Stomach (tissue), 4 donors: Measurements from ENCODE around the gene RBBP8NL.

Experiments
- POLR2A ChIP-seq, 4 donors: fragments of 450-650 bp; IDR thresholded peaks; one replicate each; pipeline ENCODE4 v1.6.1; 2016; ENCODE audit warnings: antibody characterized with exemption in 4 of 4, control low read depth in 2 of 4, mild to moderate bottlenecking in 1 of 4, moderate library complexity in 1 of 4
- POLR2AphosphoS5 ChIP-seq, 3 donors: sonication (generic); formaldehyde crosslinking; IDR thresholded peaks; one replicate each; pipeline ENCODE4 v1.6.1; 2016; ENCODE audit warnings: antibody characterized with exemption in 3 of 3
- TF ChIP-seq, protein P1 (sequence below), 7 experiments: fragments of 450-650 bp in 4 of 7; fragments of 200-600 bp in 3 of 7; sonication (generic) in 3 of 7; IDR thresholded peaks; one replicate each; pipeline ENCODE4 v1.5.1; 2016 to 2019; ENCODE audit warnings: antibody characterized with exemption in 7 of 7, control low read depth in 2 of 7, mild to moderate bottlenecking in 1 of 7

DNA sequence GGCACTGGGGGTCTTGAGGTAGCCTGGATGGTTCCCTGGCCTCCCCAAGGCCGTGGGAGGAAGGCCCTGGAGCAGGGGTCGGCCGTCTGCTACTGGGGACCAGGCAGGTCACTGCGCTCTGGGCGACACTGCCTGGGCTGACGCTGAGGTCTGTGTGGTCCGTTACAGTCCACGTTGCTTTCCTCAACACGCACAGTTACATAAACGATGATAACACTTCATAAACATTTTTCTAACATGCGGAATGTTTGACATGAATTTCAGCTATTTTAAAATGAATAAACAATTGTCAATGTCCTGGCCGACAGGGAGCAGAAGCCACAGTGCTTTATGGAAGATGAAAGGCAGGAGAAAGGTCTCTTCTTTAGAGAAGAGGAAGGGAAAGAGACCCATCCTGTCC lies 10.2 kb upstream of the RBBP8NL start:
- no peak for TF ChIP-seq POLR2AphosphoS5 (IDR thresholded peaks at IDR 0.05)
- TF ChIP-seq, protein P1, sequence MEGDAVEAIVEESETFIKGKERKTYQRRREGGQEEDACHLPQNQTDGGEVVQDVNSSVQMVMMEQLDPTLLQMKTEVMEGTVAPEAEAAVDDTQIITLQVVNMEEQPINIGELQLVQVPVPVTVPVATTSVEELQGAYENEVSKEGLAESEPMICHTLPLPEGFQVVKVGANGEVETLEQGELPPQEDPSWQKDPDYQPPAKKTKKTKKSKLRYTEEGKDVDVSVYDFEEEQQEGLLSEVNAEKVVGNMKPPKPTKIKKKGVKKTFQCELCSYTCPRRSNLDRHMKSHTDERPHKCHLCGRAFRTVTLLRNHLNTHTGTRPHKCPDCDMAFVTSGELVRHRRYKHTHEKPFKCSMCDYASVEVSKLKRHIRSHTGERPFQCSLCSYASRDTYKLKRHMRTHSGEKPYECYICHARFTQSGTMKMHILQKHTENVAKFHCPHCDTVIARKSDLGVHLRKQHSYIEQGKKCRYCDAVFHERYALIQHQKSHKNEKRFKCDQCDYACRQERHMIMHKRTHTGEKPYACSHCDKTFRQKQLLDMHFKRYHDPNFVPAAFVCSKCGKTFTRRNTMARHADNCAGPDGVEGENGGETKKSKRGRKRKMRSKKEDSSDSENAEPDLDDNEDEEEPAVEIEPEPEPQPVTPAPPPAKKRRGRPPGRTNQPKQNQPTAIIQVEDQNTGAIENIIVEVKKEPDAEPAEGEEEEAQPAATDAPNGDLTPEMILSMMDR (IDR thresholded peaks at IDR 0.05): no peak
- no peak for TF ChIP-seq POLR2A (IDR thresholded peaks at IDR 0.05)
